ENCODE results near the gene NXPE3.

The NXPE3 gene

GRCh38 chr3:101817992-101818391 lies 39.0 kb downstream of the NXPE3 start:
- peaks cover 10 to 38% (median 24%) of the 10 kb centered on the region in 11 experiments for H3K36me3 ChIP-seq
- no peak for TF ChIP-seq Cebpa-rat (IDR thresholded peaks at IDR 0.05)
- peak overlapping the region in 1 of 11 experiments; percentile 32; a peak in 1 of 22 replicates for H3K9ac ChIP-seq
- no peaks in the 10 kb centered on the region for H3K27me3 ChIP-seq
- H3K4me2 ChIP-seq = peak overlapping the region in 5 of 11 experiments; percentile 26 to 50 (median 42); a peak in 7 of 22 replicates
- peaks cover 0 to 60% (median 7%) of the 10 kb centered on the region in 10 experiments; a peak in 9 of 20 replicates for H3K4me1 ChIP-seq
- H3K9me3 ChIP-seq (replicated peaks in 1 of 11) = peaks cover 0 to 8% (median 4%) of the 10 kb centered on the region in 11 experiments; a peak in 6 of 22 replicates
- H3K4me3 ChIP-seq = no peak overlapping the region
- H4K20me1 ChIP-seq = no peaks in the 10 kb centered on the region
- peak overlapping the region in 3 of 11 experiments; percentile 27 to 45 (median 38); a peak in 3 of 22 replicates for H3K27ac ChIP-seq

- Histone ChIP-seq H3K36me3 (peaks cover 10 to 53% (median 25%) of the 10 kb centered on the region in 11 experiments), H3K9ac (no peak overlapping the region), H3K4me2 (peak overlapping the region in 3 of 11 experiments; percentile 14 to 29 (median 27); a peak in 2 of 22 replicates), H3K4me3 (no peak overlapping the region), H3K4me1 (peaks cover 0 to 47% (median 10%) of the 10 kb centered on the region in 10 experiments; a peak in 13 of 20 replicates), H3K27me3 (no peaks in the 10 kb centered on the region), H3K27ac (no peak overlapping the region), H3K9me3 (replicated peaks in 1 of 11) (peaks cover 0 to 8% (median 4%) of the 10 kb centered on the region in 11 experiments; a peak in 6 of 22 replicates), H4K20me1 (no peaks in the 10 kb centered on the region)
- no peak for TF ChIP-seq Cebpa-rat (IDR thresholded peaks at IDR 0.05)
These were observed 40.7 kb downstream of the NXPE3 start for GRCh38 chr3:101819649-101820206.

- H3K27me3 ChIP-seq = no peaks in the 10 kb centered on the region
- H3K4me1 ChIP-seq = peaks cover 8 to 47% (median 20%) of the 10 kb centered on the region in 10 experiments; a peak in 19 of 20 replicates
- TF ChIP-seq Cebpa-rat (IDR thresholded peaks at IDR 0.05) = no peak
- no peak overlapping the region for H3K4me2 ChIP-seq
- no peak overlapping the region for H3K9ac ChIP-seq
- peaks cover 0 to 8% (median 4%) of the 10 kb centered on the region in 11 experiments; a peak in 6 of 22 replicates for H3K9me3 ChIP-seq (replicated peaks in 1 of 11)
- H4K20me1 ChIP-seq = no peaks in the 10 kb centered on the region
- H3K36me3 ChIP-seq = peaks cover 10 to 53% (median 25%) of the 10 kb centered on the region in 11 experiments
- no peak overlapping the region for H3K4me3 ChIP-seq
- no peak overlapping the region for H3K27ac ChIP-seq
These were observed 42.5 kb downstream of the NXPE3 start for GRCh38 chr3:101821503-101821902.

- Histone ChIP-seq H3K4me1 (peaks cover 26 to 44% (median 31%) of the 10 kb centered on the region in 10 experiments), H3K9ac (no peak overlapping the region), H3K27me3 (no peaks in the 10 kb centered on the region), H4K20me1 (no peaks in the 10 kb centered on the region), H3K27ac (no peak overlapping the region), H3K36me3 (peaks cover 8 to 41% (median 13%) of the 10 kb centered on the region in 11 experiments), H3K4me3 (no peak overlapping the region), H3K9me3 (replicated peaks in 1 of 11) (peaks cover 0 to 8% (median 4%) of the 10 kb centered on the region in 11 experiments; a peak in 6 of 22 replicates), H3K4me2 (no peak overlapping the region)
- no peak for TF ChIP-seq Cebpa-rat (IDR thresholded peaks at IDR 0.05)
These were observed 44.5 kb downstream of the NXPE3 start for GRCh38 chr3:101823525-101823924.

- H3K27me3 ChIP-seq = no peaks in the 10 kb centered on the region
- H4K20me1 ChIP-seq = 0 out of 22 replicates have a peak, but pooled peaks cover 0 to under 1% (median 0%) of the 10 kb centered on the region in 11 experiments
- H3K4me3 ChIP-seq = no peak overlapping the region
- no peak overlapping the region for H3K9ac ChIP-seq
- no peak for TF ChIP-seq Cebpa-rat (IDR thresholded peaks at IDR 0.05)
- 0 out of 22 replicates have a peak overlapping the region, but pooled peaks of 1 of the 11 experiments have one; percentile 17 for H3K27ac ChIP-seq
- H3K4me1 ChIP-seq = peaks cover 37 to 48% (median 42%) of the 10 kb centered on the region in 10 experiments
- peak overlapping the region in 5 of 11 experiments; percentile 10 to 21 (median 16); a peak in 4 of 22 replicates for H3K4me2 ChIP-seq
- H3K36me3 ChIP-seq = peaks cover 8 to 36% (median 13%) of the 10 kb centered on the region in 11 experiments
- peaks cover 0 to 8% (median 4%) of the 10 kb centered on the region in 11 experiments; a peak in 6 of 22 replicates for H3K9me3 ChIP-seq (replicated peaks in 1 of 11)
These were observed 45.7 kb downstream of the NXPE3 start for GRCh38 chr3:101824702-101825101.

GRCh38 chr3:101825904-101826445 lies 47.0 kb downstream of the NXPE3 start:
- peak overlapping the region; percentile 10 to 97 (median 80); a peak in 18 of 22 replicates for H3K4me2 ChIP-seq
- H3K36me3 ChIP-seq = peaks cover 8 to 27% (median 14%) of the 10 kb centered on the region in 11 experiments
- peaks cover 37 to 56% (median 49%) of the 10 kb centered on the region in 10 experiments for H3K4me1 ChIP-seq
- H4K20me1 ChIP-seq = peaks cover 0 to 8% (median 0%) of the 10 kb centered on the region in 11 experiments; a peak in 1 of 22 replicates
- H3K9me3 ChIP-seq (replicated peaks in 1 of 11) = peaks cover 0 to 8% (median 4%) of the 10 kb centered on the region in 11 experiments; a peak in 6 of 22 replicates
- H3K27ac ChIP-seq = peak overlapping the region in 5 of 11 experiments; percentile 3 to 83 (median 80); a peak in 3 of 22 replicates
- peak overlapping the region in 1 of 11 experiments; percentile 15; a peak in 1 of 22 replicates for H3K9ac ChIP-seq
- no peak for TF ChIP-seq Cebpa-rat (IDR thresholded peaks at IDR 0.05)
- H3K4me3 ChIP-seq = no peak overlapping the region
- no peaks in the 10 kb centered on the region for H3K27me3 ChIP-seq

- Histone ChIP-seq H4K20me1 (peaks cover 0 to 16% (median 0%) of the 10 kb centered on the region in 11 experiments; a peak in 1 of 22 replicates), H3K4me3 (peak overlapping the region; percentile 56 to 76 (median 60)), H3K9ac (peak overlapping the region; percentile 71 to 87 (median 81)), H3K36me3 (peaks cover 0 to 15% (median under 1%) of the 10 kb centered on the region in 11 experiments; a peak in 8 of 22 replicates), H3K4me2 (peak overlapping the region; percentile 73 to 97 (median 82)), H3K27me3 (no peaks in the 10 kb centered on the region), H3K4me1 (peaks cover 37 to 66% (median 51%) of the 10 kb centered on the region in 10 experiments), H3K27ac (peak overlapping the region; percentile 59 to 91 (median 80)), H3K9me3 (replicated peaks in 1 of 11) (no peaks in the 10 kb centered on the region)
- TF ChIP-seq Cebpa-rat (IDR thresholded peaks at IDR 0.05) = no peak
These were observed 48.5 kb downstream of the NXPE3 start for GRCh38 chr3:101827211-101828174.

- Histone ChIP-seq H3K4me3 (peak overlapping the region; percentile 56 to 76 (median 60)), H3K4me1 (peaks cover 37 to 73% (median 51%) of the 10 kb centered on the region in 10 experiments), H4K20me1 (peaks cover 0 to 24% (median 0%) of the 10 kb centered on the region in 11 experiments; a peak in 1 of 22 replicates), H3K9me3 (replicated peaks in 1 of 11) (no peaks in the 10 kb centered on the region), H3K27me3 (no peaks in the 10 kb centered on the region), H3K36me3 (peaks cover 0 to 22% (median 3%) of the 10 kb centered on the region in 11 experiments; a peak in 8 of 22 replicates), H3K4me2 (peak overlapping the region; percentile 73 to 97 (median 82)), H3K27ac (peak overlapping the region; percentile 59 to 91 (median 80)), H3K9ac (peak overlapping the region; percentile 71 to 87 (median 81))
- no peak for TF ChIP-seq Cebpa-rat (IDR thresholded peaks at IDR 0.05)
These were observed 49.3 kb downstream of the NXPE3 start for GRCh38 chr3:101828276-101828675.
